A673 (cell line): ENCODE results near the gene AHRR.

Source experiments
- EZH2 ChIP-seq: fragments of 200-600 bp; sonication (generic); IDR thresholded peaks from 2 replicates; pipeline ENCODE4 v1.6.1; 2017; ENCODE audit warnings: borderline replicate concordance, low read depth, mild to moderate bottlenecking, mixed read lengths, antibody characterized with exemption, low read length; ENCODE audit not compliant: poor library complexity, severe bottlenecking
- TF ChIP-seq, protein P1 (sequence below): fragments of 300-800, 200-600 bp; sonication (generic); conservative IDR thresholded peaks from 2 replicates; pipeline ENCODE4 v1.5.1; 2017; ENCODE audit warnings: low read depth, mild to moderate bottlenecking, antibody characterized with exemption, low read length, moderate library complexity, mixed read lengths

DNA sequence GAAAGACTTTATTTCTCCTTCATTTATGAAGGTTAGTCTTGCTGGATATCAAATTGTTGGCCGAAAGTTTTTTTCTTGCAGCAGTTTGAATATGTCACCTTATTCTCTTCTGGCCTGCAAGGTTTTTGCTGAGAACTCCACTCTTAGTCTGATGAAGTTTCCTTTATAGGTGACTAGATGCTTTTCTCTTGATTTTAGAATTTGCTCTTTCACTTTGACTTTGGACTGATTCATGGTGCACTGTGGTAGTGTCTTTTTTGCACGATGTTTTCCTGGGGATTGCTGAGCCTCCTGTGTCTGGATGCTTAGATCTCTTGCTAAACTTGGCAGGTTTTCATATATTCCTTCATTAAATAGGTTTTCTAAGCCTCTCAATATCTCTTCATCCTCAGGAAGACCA, 12.4 kb downstream of the AHRR start:
- TF ChIP-seq, protein P1, sequence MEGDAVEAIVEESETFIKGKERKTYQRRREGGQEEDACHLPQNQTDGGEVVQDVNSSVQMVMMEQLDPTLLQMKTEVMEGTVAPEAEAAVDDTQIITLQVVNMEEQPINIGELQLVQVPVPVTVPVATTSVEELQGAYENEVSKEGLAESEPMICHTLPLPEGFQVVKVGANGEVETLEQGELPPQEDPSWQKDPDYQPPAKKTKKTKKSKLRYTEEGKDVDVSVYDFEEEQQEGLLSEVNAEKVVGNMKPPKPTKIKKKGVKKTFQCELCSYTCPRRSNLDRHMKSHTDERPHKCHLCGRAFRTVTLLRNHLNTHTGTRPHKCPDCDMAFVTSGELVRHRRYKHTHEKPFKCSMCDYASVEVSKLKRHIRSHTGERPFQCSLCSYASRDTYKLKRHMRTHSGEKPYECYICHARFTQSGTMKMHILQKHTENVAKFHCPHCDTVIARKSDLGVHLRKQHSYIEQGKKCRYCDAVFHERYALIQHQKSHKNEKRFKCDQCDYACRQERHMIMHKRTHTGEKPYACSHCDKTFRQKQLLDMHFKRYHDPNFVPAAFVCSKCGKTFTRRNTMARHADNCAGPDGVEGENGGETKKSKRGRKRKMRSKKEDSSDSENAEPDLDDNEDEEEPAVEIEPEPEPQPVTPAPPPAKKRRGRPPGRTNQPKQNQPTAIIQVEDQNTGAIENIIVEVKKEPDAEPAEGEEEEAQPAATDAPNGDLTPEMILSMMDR = no peak
- no peak for TF ChIP-seq EZH2
